SK-N-DZ (cell line): ENCODE data around the gene UTP14C.
"Not testable (repeated sequence)": the region's sequence is repeated elsewhere in the genome, so short reads cannot be mapped to it uniquely, and the experiment has no call there.

Source experiments
- DNase-seq: peaks from one replicate; pipeline ENCODE4 v3.0.0-alpha.2; 2015; ENCODE audit warnings: low spot score

UTP14C gene

DNA sequence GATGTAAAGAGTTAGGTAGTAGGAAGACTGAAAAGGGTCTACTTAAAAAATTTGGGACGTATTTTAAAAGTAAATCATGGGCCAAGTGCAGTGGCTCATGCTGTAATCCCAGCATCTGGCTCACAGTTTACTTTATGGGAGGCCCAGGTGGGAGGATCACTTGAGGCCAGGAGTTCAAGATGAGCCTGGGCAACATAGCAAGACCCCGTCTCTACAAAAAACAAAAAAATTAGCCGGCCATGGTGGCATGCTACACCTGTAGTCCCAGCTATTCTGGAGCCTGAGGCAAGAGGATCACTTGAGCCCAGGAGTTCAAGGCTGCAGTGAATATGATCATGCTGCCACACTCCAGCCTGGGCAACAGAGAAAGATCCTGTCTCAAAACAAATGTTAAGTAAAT is 23.0 kb downstream of the UTP14C start:
- no peak for DNase-seq

DNA sequence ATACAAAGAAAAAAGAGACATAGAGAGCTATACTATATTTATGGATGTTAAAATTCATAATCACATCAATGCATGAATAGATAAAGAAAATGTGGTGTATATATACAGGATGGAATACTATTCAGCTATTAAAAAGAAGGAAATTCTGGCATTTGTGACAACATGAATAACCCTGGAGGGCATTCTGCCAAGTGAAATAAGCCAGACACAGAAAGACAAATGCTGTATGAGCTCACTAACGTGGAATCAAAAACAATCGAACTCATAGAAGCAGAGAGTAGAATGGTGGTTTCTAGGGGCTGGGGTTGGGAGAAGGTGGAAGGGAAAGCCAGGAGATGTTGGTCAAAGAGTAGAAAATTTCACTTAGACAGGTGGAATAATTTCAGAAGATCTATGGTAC is 24.0 kb downstream of the UTP14C start:
- no peak for DNase-seq

DNA sequence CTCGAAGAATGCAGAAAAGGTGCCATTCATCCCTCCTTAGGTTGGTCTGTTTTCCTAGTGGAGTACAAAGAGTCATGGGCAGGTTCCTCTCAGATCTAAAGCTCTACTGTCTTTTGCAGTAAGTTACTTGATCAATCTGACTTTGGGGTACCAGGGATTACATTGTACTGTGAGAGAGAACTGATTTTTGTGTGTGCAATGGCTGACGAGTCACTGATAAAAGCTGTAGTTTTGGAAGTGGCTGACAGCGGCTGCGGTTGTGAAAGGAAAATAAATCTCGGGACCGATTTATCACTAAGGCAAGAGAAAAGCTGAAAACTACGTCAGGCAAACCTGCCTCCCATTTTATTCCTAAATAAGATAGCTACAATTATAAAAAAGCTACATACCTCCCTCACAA is 26.9 kb downstream of the UTP14C start:
- no peak for DNase-seq

DNA sequence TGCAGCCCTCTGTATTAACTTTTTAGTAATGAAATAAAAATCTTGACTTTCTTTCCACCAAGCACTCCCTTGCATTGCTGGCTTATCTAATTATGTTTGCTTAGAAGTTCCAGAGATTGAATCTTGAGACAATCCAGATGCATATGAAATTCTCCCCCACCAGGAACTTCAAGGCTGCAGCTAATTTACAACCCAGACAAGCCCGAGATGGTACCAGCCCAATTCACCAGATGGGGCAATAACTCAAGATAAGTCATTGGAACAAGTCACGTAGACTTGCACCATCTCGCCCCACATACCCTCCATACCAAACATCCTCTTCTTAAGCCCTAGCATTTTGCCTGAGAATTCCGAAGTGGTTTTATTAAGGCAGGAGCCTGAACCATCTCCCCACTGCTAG is 29.0 kb downstream of the UTP14C start:
- peak; percentile 96 for DNase-seq

DNA sequence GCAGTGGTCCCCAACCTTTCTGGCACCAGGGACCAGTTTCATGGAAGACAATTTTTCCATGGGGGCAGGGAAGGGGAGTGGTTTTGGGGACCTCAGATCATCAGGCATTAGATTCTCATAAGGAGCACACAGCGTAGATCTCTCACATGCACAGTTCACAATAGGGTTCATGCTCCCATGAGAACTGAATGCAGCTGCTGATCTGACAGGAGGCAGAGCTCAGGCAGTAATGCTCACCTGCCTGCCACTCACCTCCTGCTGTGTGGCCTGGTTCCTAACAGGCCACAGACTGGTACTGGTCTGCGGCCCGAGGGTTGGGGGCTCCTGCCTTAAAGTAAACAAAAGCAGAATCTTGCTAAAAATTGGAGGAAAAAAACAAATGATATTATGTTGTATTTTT is 36.6 kb downstream of the UTP14C start:
- DNase-seq: not testable (repeated sequence)

DNA sequence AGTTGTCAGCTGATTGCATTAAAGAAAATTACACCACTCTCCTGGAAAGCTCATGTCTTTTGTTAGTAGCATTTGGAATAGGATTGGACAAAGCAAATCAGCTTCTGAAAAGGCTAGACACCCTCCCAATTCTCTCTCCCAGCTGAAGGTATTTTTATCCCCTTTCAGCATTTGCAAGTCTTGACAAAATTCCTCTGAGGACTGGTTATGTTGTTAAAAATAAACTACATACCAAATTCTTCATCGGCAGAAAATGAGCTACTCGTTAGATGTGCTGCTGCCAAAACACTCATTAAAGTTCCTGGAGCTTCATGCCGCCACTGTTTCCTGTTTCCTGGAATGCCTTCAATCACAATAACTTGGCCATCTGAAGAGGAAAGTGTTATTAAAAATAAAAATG is 37.1 kb downstream of the UTP14C start:
- DNase-seq: no peak

DNA sequence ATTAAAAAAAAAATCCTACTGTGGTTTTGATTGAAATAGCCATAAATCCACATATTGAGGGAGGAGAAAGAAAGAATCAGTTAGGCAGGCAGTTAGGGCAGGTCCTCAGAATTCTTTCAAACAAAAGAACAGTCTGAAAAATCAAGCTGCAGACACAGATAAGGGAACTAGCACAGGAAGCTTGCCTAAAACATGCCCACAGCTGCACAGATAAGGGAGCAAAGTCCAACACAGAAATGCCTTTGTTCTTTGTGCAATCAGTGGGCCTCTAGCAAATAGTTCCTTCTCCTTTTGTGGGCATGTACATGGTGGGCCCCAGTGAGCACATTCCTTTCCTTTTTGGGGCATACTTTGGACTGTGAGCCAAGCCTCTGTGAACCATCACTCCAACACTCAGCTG is 42.7 kb downstream of the UTP14C start:
- no peak for DNase-seq

DNA sequence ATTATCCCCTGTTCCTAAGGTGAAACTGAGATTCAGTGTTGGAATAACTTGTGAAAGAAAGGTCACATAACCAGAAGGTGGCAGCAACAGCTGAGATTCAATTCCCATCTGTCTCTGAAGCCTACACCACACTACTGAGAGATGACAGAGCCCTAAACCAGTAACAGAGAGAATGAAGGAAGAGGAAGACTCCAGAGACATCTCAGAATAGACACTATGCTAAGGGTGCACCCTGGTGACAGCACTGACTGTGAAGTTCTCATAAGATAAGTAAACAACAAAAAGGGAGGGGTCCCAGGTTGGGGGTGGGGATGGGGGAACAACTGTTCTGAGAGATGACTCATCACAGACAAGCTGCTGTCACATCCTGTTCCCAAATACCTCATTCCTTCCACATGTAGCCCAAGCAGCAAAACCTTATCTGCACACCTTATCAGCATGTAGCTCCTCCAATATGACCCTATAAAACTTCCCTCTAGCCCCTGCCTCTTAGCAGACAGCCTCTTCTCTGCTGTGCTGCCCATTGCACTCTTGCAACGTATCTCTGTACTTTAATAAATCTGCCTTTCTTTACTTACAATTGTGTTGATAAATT is 46.5 kb downstream of the UTP14C start:
- peak; percentile 43 for DNase-seq
